ENCODE measurements around the gene LYPD6. TPM values are rescaled to one million over a fixed set of nuclear protein-coding genes. Genes with fewer than 3 reads are reported as not detected.

Gene LYPD6
- total RNA-seq, 1 donor from 2014 or later, result 0.47 TPM

DNA sequence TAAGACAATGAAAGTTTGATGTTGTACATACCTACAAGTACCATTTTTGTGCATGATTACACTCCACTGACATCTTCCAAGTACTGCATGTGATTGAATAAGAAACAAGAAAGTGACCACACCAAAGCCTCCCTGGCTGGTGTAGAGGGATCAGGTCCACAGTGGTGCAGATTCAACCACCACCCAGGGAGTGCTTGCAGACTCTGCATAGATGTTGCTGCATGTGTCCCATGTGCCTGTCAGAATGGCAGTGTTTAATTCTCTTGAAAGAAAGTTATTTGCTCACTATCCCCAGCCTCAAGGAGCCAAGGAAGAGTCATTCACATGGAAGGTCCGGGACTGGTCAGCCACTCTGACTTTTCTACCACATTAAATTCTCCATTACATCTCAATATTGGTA, 142.7 kb downstream of the LYPD6 start:
- H3K36me3 ChIP-seq, result no peaks in the 10 kb centered on the region
- TF ChIP-seq CTCF (IDR thresholded peaks at IDR 0.05), result no peak
- ATAC-seq (no peak), DNase-seq (no peak)
- H3K4me3 ChIP-seq, result no peak overlapping the region
- H3K9me3 ChIP-seq, result no peaks in the 10 kb centered on the region
- no peaks in the 10 kb centered on the region for H3K4me1 ChIP-seq
- intact Hi-C loops (cut with DNase I), result no loop called here
- no peak overlapping the region for H3K27ac ChIP-seq
- no peaks in the 10 kb centered on the region for H3K27me3 ChIP-seq (ENCODE audit: low read depth)

DNA sequence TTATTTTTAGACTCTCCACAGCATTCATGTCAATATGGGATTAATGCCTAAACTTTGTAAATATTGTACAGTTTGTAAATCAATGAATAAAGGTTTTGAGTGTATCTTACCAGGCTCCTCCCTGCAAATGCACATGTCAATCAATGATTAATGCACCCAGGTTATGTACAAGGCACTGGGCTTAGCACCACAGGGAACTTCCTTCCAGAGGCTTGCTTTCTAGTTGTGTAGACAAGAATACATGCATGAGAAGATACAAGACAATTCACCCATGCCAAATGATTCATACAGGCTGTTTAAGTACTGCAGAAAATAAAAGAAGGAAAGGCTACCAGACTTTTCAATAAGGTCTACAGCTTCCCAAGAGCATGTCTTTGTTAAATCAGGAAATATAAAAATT, 143.1 kb downstream of the LYPD6 start:
- Histone ChIP-seq H3K27me3 (ENCODE audit: low read depth) (no peaks in the 10 kb centered on the region), H3K4me1 (no peaks in the 10 kb centered on the region), H3K27ac (no peak overlapping the region), H3K36me3 (no peaks in the 10 kb centered on the region), H3K9me3 (no peaks in the 10 kb centered on the region), H3K4me3 (no peak overlapping the region)
- no peak for DNase-seq
- no peak for TF ChIP-seq CTCF (IDR thresholded peaks at IDR 0.05)
- intact Hi-C loops (cut with DNase I), result no loop called here
- ATAC-seq, result no peak

DNA sequence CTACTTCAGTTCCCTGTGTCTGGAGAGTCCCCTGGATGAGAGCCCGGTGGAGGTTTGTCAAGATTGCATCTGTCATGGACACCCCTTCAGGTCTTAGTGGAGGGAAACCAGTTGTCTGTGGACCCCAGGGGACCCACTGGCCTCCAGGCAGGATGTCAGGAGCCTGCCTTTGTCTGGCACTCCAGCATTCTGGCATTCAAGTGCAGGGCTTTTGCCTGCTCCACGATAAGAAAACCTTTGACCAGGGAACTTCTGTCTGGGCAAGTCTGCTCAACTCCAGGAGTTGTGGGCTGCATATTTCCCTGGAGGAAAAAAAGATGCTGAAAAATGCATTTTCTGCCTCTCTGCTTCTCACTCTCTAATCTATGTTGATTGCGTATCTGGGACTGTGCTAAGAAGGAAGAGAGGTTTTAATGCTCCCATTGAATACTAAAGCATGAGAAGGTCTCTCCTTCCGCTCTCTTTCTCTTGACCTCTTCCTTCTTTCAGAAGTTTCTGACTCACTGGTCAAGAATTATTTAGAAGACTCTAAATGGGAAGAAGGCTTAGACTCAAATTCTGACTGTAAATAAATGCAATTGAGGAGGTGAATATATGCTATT, 152.7 kb downstream of the LYPD6 start:
- Histone ChIP-seq H3K9me3 (no peaks in the 10 kb centered on the region), H3K27ac (no peak overlapping the region), H3K36me3 (no peaks in the 10 kb centered on the region), H3K4me3 (no peak overlapping the region), H3K4me1 (no peaks in the 10 kb centered on the region), H3K27me3 (ENCODE audit: low read depth) (no peaks in the 10 kb centered on the region)
- intact Hi-C loops (cut with DNase I), result no loop called here
- DNase-seq (no peak), ATAC-seq (no peak)
- TF ChIP-seq CTCF (IDR thresholded peaks at IDR 0.05), result no peak

DNA sequence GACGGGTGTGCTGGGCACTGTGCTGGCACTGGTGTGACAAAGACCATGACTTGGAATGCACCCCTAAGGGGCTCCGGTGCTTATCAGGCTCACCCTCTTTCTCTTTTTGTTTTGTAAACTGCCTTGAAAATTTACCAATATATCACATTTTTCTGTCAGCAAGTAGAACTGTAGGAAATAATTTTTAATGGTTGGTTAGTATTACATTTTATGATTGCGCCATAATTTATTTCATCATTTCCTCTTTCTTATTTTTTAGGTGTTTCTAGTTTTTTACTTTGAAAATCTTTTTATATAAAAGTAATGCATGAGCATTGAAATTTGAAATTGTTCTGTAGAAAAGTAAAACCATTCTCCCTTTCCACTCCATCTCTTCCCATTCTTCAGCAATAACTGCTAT, 156.3 kb downstream of the LYPD6 start:
- Histone ChIP-seq H3K4me3 (no peak overlapping the region), H3K4me1 (no peaks in the 10 kb centered on the region), H3K27me3 (ENCODE audit: low read depth) (peaks cover 5% of the 10 kb centered on the region), H3K36me3 (no peaks in the 10 kb centered on the region), H3K9me3 (no peaks in the 10 kb centered on the region), H3K27ac (no peak overlapping the region)
- ATAC-seq (no peak), DNase-seq (no peak)
- no peak for TF ChIP-seq CTCF (IDR thresholded peaks at IDR 0.05)
- intact Hi-C loops (cut with DNase I), result no loop called here

DNA sequence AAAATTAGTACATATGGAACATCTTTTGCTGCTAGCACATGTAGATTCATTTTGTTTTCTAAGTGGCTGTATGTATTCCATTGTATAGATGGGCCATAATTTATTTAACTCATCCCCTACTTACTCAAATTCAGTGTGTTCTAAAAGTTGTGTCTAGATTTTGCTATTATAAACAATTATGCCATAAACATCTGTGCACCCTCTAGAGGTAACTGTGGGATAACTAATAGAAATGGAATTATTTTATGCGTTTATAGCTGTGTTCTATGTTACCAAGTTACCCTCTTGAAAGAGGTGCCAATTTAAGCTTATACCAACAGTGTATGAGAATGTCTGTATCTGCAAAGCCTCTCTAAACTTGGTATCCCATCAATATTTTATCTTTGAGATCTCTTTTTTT, 156.8 kb downstream of the LYPD6 start:
- no peak for ATAC-seq

More for the DNA sequence above, 156.8 kb downstream of the LYPD6 start:
- H3K27ac ChIP-seq, result no peak overlapping the region
- H3K9me3 ChIP-seq, result no peaks in the 10 kb centered on the region
- H3K27me3 ChIP-seq (ENCODE audit: low read depth), result peaks cover 5% of the 10 kb centered on the region
- no peak for TF ChIP-seq CTCF (IDR thresholded peaks at IDR 0.05)
- no peaks in the 10 kb centered on the region for H3K36me3 ChIP-seq
- no peak overlapping the region for H3K4me3 ChIP-seq
- intact Hi-C loops (cut with DNase I), result no loop called here
- H3K4me1 ChIP-seq, result no peaks in the 10 kb centered on the region
- DNase-seq, result no peak
